Neutrophil (primary cell): ENCODE measurements around the gene TXLNG.
A peak's percentile ranks its signal among the peaks of the same experiment; 100 is the strongest.

Experiments
- H3K27ac ChIP-seq: fragments of 200-600 bp; sonication (generic); 2 replicates; pipeline ENCODE4 v1.5.1; 2016; ENCODE audit warnings: mild to moderate bottlenecking, moderate library complexity
- H3K27me3 ChIP-seq: fragments of 200-600 bp; sonication (generic); 2 replicates; pipeline ENCODE4 v1.6.0; 2016; ENCODE audit warnings: mild to moderate bottlenecking
- H3K36me3 ChIP-seq: fragments of 200-600 bp; sonication (generic); 2 replicates; pipeline ENCODE4 v1.5.1; 2017
- H3K4me1 ChIP-seq, 2 experiments: fragments of 200-600 bp in 1 of 2; sonication (generic) in 1 of 2; 1 replicate in 1 of 2; 2 replicates in 1 of 2; pipeline versions ENCODE4 v1.5.1 to v1.6.1; 2013 to 2016; ENCODE audit warnings: low read depth in 1 of 2, low read length in 1 of 2, mild to moderate bottlenecking in 1 of 2, moderate library complexity in 1 of 2; ENCODE audit not compliant: control insufficient read depth in 1 of 2, insufficient read depth in 1 of 2
- H3K4me3 ChIP-seq, 2 experiments: fragments of 200-600 bp in 1 of 2; sonication (generic) in 1 of 2; 1 replicate in 1 of 2; 2 replicates in 1 of 2; pipeline ENCODE4 v1.5.1; 2013 to 2016; ENCODE audit warnings: low read depth in 1 of 2, low read length in 1 of 2, mild to moderate bottlenecking in 1 of 2, moderate library complexity in 1 of 2
- H3K9me3 ChIP-seq: fragments of 200-600 bp; sonication (generic); 2 replicates; pipeline ENCODE4 v1.5.1; 2016
- TF ChIP-seq, protein P1 (sequence below): fragments of 200-600 bp; sonication (generic); IDR thresholded peaks from 2 replicates; pipeline ENCODE4 v1.5.1; 2016; ENCODE audit warnings: antibody characterized with exemption

Gene TXLNG

DNA sequence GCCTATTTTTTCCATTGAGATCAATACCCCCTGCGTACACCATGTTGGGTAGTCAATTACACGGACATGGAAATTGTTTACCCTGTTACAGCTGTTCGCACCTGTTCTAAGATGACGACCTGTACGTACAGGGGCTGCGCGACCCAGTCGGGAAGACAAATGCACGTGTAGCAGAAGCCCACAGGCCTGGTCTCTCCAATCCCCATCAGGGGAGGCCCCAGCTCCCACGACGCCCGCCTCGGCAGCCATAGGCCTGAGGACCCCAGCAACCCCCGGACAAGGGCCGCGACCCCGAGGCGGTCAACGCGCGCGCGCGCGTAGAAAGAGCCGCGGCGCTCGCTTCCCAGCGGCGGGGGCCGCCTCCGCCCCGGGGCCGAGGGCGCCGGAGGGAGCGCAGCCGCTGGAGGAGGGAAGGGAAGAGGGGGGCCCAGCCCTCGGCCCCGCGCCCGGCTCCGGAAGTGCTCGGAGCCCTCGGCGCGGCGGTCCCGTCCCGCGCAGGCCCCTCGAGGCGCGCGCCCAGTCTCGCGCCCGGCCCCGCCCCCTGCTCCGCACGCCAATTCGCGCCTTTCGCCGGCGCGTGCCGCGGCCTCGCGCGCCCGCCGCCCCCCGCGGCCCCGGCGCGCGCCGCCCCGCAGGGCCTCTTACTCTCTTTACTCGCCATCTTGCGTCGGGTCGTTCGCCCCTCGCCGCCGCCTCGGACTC is 83.3 kb downstream of the TXLNG start:
- no peaks in the 10 kb centered on the region for H3K36me3 ChIP-seq
- peaks cover 11 to 18% of the 10 kb centered on the region in 2 experiments for H3K4me1 ChIP-seq
- no peaks in the 10 kb centered on the region for H3K27me3 ChIP-seq
- H3K9me3 ChIP-seq: no peaks in the 10 kb centered on the region
- H3K27ac ChIP-seq: peak overlapping the region; percentile 88
- peak overlapping the region; percentile 67 to 71 for H3K4me3 ChIP-seq
- TF ChIP-seq, protein P1, sequence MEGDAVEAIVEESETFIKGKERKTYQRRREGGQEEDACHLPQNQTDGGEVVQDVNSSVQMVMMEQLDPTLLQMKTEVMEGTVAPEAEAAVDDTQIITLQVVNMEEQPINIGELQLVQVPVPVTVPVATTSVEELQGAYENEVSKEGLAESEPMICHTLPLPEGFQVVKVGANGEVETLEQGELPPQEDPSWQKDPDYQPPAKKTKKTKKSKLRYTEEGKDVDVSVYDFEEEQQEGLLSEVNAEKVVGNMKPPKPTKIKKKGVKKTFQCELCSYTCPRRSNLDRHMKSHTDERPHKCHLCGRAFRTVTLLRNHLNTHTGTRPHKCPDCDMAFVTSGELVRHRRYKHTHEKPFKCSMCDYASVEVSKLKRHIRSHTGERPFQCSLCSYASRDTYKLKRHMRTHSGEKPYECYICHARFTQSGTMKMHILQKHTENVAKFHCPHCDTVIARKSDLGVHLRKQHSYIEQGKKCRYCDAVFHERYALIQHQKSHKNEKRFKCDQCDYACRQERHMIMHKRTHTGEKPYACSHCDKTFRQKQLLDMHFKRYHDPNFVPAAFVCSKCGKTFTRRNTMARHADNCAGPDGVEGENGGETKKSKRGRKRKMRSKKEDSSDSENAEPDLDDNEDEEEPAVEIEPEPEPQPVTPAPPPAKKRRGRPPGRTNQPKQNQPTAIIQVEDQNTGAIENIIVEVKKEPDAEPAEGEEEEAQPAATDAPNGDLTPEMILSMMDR: no peak

DNA sequence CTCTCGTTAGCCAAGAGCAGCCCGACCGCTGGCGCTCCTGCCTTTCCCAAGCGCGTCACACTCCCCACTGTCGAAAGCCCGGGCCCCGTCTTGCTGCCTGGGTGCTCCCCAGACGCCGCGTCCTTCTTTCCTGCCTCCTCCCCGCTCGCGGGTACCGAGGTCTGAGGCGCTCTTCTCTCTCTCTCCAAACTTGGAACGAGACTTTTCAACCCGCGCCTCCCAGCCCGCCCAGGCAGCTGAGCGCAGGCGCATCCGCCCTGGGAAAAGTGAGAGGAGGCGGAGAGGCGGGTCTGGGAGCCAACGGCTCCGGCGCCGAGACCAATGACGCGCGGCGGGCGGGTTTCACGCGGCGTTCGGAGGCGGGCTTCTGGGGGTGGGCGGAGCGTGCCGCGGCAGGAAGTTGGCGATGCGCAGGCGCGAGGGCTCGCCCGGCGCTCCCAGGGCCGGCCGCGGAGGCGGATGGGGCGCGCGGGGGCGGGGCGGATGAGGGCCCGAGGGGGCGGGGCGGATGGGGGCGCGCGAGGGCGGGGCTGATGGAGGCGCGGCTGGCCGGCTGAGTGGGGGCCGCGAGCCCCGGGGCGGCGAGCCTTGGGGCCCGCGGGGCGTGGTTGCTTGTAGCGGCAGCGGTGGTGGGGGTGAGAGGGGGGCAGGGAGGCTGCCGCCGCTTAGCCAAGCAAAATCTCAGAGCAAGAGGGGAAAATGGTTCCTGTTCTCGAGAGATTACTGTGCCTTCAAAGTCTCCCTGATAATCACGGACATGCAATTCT is 84.0 kb downstream of the TXLNG start, which contains the start of gene RBBP7:
RBBP7 (minus strand) TSS at position 268 of the 767 bp plus-strand sequence. CDS start 309 bp downstream, outside the sequence.
- H3K27ac ChIP-seq: peak within 1 kb of the TSS; percentile 88
- TF ChIP-seq, protein P1: peak; percentile 50
- no peaks in the 10 kb centered on the region for H3K9me3 ChIP-seq
- peaks cover 11 to 18% of the 10 kb centered on the region in 2 experiments for H3K4me1 ChIP-seq
- no peaks in the 10 kb centered on the region for H3K27me3 ChIP-seq
- H3K36me3 ChIP-seq: no peaks in the 10 kb centered on the region
- H3K4me3 ChIP-seq: peak within 1 kb of the TSS; percentile 71 to 72

DNA sequence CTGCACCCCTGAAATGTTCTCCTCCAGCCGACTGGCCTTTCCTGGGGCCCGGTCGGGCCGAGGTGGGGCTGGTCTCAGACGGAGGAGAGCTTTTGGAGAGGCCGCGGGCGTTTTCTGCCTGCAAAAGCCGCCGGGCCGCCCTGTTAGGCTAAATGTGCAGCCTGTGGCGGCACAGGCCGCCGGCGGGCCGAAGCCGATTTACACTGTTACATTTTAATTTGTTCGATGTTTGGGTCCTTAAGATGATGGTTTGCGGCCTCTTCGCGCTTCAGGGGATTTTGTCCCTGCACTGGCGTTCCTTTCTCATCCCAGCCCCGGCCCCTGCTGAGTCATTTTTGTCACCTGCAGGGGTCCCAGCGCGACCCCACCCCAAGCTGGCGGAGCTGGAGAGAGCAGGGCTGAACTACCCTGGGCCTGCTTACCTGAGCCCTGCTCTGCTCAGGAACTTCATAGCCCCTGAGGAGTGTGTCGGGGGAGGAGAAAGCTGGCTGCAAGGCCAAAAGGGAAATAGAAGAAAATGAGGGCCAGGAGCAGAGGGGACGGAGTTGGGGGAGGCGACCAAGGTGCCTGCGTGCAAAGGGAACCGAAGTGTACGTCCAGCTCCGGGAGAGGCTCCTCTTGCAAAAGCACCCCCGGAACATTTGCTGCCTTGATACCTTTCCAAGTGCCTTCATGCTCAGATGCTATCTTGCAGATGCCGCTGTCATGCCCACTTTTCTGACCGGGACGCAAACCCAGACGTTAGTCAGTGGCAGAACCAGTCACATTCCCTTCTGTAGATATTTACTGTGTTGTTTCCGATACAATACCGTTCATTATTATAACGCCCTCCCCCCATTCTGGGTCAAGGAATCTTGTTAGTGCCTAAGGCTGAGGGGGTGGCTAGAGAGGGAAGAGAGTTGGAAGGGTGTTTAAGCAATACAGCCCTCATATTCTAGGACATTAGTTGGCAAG is 84.9 kb downstream of the TXLNG start:
- H3K4me3 ChIP-seq: peak overlapping the region; percentile 69 to 72
- H3K27ac ChIP-seq: peak overlapping the region; percentile 88
- TF ChIP-seq, protein P1: no peak
- peaks cover 11 to 18% of the 10 kb centered on the region in 2 experiments for H3K4me1 ChIP-seq
- H3K27me3 ChIP-seq: no peaks in the 10 kb centered on the region
- no peaks in the 10 kb centered on the region for H3K36me3 ChIP-seq
- H3K9me3 ChIP-seq: no peaks in the 10 kb centered on the region

DNA sequence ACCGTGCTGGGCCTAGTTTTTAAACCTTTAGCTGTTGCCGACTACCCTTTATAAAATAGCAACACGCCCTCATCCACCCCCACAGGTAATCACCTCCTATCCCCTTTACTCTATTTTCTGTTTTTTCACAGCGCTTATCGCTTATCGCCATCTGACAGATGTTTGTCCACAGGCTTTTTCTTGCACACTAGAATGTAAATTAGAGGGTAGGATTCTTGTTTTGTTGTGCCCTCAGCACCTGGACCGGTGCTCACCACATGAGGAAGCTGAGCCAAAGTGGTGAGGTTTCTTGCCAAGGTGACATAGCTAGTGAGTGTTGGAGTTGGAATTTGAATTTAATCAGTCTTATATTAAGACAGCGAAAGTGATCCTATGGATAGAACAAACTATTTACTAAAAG is 86.8 kb downstream of the TXLNG start:
- TF ChIP-seq, protein P1: no peak
- Histone ChIP-seq H3K4me1 (peaks cover 11 to 18% of the 10 kb centered on the region in 2 experiments), H3K36me3 (no peaks in the 10 kb centered on the region), H3K4me3 (no peak overlapping the region), H3K27ac (no peak overlapping the region), H3K27me3 (no peaks in the 10 kb centered on the region), H3K9me3 (no peaks in the 10 kb centered on the region)

DNA sequence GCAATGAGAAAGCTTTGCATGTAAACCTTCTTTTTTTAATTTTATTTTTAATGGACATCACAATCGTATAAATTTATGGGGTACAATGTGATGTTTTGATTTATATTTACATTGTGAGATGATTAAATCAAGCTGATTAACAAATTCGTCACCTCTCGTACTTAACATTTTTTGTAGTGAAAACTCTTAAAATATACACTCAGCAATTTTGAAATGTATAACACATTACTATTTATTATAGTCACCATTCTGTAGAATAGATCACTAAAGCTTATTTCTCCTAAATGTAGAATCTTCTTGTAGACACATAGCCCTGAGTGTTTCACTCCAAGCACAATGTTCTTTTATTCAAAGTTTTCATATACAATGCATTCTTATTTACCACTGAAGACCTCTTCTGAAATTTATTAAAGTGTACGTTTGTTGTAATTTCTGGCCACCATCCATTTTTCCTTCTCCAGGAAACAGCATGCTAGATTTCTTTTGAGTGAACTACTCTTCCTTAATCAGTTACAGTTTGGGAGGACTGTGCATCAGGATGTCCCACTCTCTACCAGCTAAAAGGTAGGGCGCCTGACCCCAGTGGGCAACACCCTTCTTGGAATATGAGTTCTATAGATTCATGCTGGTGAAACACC is 88.3 kb downstream of the TXLNG start:
- TF ChIP-seq, protein P1: no peak
- no peak overlapping the region for H3K4me3 ChIP-seq

More for the DNA sequence above, 88.3 kb downstream of the TXLNG start:
- H3K36me3 ChIP-seq: no peaks in the 10 kb centered on the region
- no peaks in the 10 kb centered on the region for H3K27me3 ChIP-seq
- H3K4me1 ChIP-seq: peaks cover 7 to 10% of the 10 kb centered on the region in 2 experiments
- H3K9me3 ChIP-seq: no peaks in the 10 kb centered on the region
- H3K27ac ChIP-seq: no peak overlapping the region
